Pancreas (tissue), 10 donors: ENCODE results near the gene DCAKD. TPM values are rescaled to one million over a fixed set of nuclear protein-coding genes. Genes with fewer than 3 reads are reported as not detected.

Source experiments
- ATAC-seq, 4 donors: fragments of 200-7000 bp; cut with Tn5 transposase; one replicate each; pipeline versions ENCODE4 v1.8.0 to v1.9.1; 2020; ENCODE audit warnings: mild to moderate bottlenecking in 4 of 4, moderate library complexity in 4 of 4
- DNase-seq, 6 donors: peaks; one replicate each; pipeline ENCODE4 v3.0.0-alpha.2; 2020
- FAIRE-seq: peaks from 2 replicates; lab custom pipeline; 2012; peaks lifted over from hg19 to GRCh38; lab: Jason Lieb, UNC
- H3K27ac ChIP-seq, 4 donors: fragments of 200-600 bp; sonication (generic); 1 replicate in 3 of 4; 2 replicates in 1 of 4; pipeline versions ENCODE4 v1.5.0 to v1.8.0; 2020
- H3K27me3 ChIP-seq, 4 donors: fragments of 200-600 bp; one replicate each; pipeline ENCODE4 v1.8.0; 2021
- H3K36me3 ChIP-seq, 3 donors: fragments of 200-600 bp; sonication (generic) in 1 of 3; one replicate each; pipeline versions ENCODE4 v1.5.0 to v1.8.0; 2020 to 2021
- H3K4me1 ChIP-seq, 3 donors: fragments of 200-600 bp; one replicate each; pipeline ENCODE4 v1.8.0; 2021
- H3K4me3 ChIP-seq, 4 donors: fragments of 200-600 bp; sonication (generic) in 2 of 4; one replicate each; pipeline versions ENCODE4 v1.5.0 to v1.8.0; 2020 to 2021
- H3K9me3 ChIP-seq, 4 donors: fragments of 200-600 bp; one replicate each; pipeline ENCODE4 v1.8.0; 2021
- WGBS, 2 donors: extraction: QIAGEN DNeasy Blood & Tissue Kit; methylation state at CpG; one replicate each; pipeline ENCODE4 v1.1.7; 2013; 5-methylcytosine and 5-hydroxymethylcytosine counted together
- intact Hi-C, 3 donors: fragments of 100-400 bp; cut with DNase I; formaldehyde crosslinking; loops; one replicate each; pipeline versions ENCODE4 v1.11.1 to v1.14.2; 2022
- polyA plus RNA-seq, 2 donors: library from polyadenylated mRNA; stranded (reverse); fragments of 200-250 nt; gene quantifications; one replicate each; pipeline ENCODE4 v1.2.3, GENCODE V29; 2013
- total RNA-seq, 6 donors: library from RNA; stranded (reverse); fragmentation: NEBNext Ultra II Directional in 4 of 6; extraction: Animal tissue kit (Norgen Biotek cat#: 25700) in 4 of 6; gene quantifications; one replicate each; pipeline versions ENCODE4 v1.2.1 to v1.2.4, GENCODE V29; 2021 to 2023
- TF ChIP-seq, protein P1 (sequence below), 4 donors: fragments of 200-600 bp; sonication (generic) in 3 of 4; IDR thresholded peaks; one replicate each; pipeline versions ENCODE4 v1.5.0 to v1.8.0; 2021; ENCODE audit warnings: antibody characterized with exemption in 4 of 4
- donor health status: healthy with polysubstance abuse.
- donor health status: DM: no; HTN: no; CAD: no; lungs with moderate emphysema.
- donor health status: DM: no; HTN: no; CAD: no.
- donor health status: control.
- donor health status: control.
- donor health status: Bipolar disorder and iron deficiency.
- donor health status: DM: yes; HTN: yes; CAD: no.
- donor health status: DM: no; HTN: no; CAD: no.
- donor health status: DM: no; HTN: no; CAD: no.
- donor health status: DM: yes; HTN: yes; CAD: no.

DCAKD gene
- total and polyA plus RNA-seq, 8 donors: 9.3 to 19.2 (median 12.1) TPM

GRCh38 chr17:44988044-44988942 is 63.1 kb downstream of the DCAKD start:
- 23 to 27% methylated on average over 34 of the region's 34 CpGs for WGBS, 2 donors
- peak overlapping the region in 1 of 4 donors; percentile 8 for H3K27ac ChIP-seq
- no peak overlapping the region for H3K4me3 ChIP-seq
- TF ChIP-seq, protein P1, sequence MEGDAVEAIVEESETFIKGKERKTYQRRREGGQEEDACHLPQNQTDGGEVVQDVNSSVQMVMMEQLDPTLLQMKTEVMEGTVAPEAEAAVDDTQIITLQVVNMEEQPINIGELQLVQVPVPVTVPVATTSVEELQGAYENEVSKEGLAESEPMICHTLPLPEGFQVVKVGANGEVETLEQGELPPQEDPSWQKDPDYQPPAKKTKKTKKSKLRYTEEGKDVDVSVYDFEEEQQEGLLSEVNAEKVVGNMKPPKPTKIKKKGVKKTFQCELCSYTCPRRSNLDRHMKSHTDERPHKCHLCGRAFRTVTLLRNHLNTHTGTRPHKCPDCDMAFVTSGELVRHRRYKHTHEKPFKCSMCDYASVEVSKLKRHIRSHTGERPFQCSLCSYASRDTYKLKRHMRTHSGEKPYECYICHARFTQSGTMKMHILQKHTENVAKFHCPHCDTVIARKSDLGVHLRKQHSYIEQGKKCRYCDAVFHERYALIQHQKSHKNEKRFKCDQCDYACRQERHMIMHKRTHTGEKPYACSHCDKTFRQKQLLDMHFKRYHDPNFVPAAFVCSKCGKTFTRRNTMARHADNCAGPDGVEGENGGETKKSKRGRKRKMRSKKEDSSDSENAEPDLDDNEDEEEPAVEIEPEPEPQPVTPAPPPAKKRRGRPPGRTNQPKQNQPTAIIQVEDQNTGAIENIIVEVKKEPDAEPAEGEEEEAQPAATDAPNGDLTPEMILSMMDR (IDR thresholded peaks at IDR 0.05): no peak
- FAIRE-seq (no peak), ATAC-seq (peak; percentile 69 to 73 (median 70)), DNase-seq (no peak)
- intact Hi-C loops: no loop called here
- peaks cover 0 to 8% (median 0%) of the 10 kb centered on the region in 3 donors for H3K4me1 ChIP-seq
- no peaks in the 10 kb centered on the region for H3K27me3 ChIP-seq
- no peaks in the 10 kb centered on the region for H3K36me3 ChIP-seq
- H3K9me3 ChIP-seq: no peaks in the 10 kb centered on the region

DNA sequence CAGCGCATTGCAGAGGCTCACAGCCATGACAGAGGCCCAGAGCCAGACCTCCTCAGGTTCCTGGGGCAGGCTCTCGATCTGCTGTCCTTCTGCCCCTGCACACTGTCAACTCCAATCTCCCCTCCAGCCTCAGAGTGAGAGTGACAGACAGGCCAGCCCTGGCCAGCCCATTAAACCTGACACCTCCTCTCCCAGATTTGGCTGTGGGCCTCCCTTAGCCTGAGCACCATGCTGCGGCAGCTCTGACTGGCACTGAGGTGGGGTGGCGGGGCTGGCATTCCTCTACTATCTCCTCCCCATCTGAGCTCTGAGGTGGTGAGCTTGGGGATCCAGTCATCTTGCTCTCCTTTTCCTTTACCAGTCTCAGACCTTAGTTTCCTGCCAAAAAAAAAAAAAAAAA is 67.9 kb downstream of the DCAKD start:
- Histone ChIP-seq H3K9me3 (no peaks in the 10 kb centered on the region), H3K4me1 (peaks cover 0 to 8% (median 0%) of the 10 kb centered on the region in 3 donors), H3K27ac (no peak overlapping the region), H3K27me3 (no peaks in the 10 kb centered on the region), H3K4me3 (no peak overlapping the region), H3K36me3 (no peaks in the 10 kb centered on the region)
- ATAC-seq (no peak), DNase-seq (peak in 1 of 6 donors; percentile 26), FAIRE-seq (no peak)
- TF ChIP-seq, protein P1 (IDR thresholded peaks at IDR 0.05): no peak
- intact Hi-C loops: no loop called here
- WGBS, 2 donors: 61 to 67% methylated on average over 4 of the region's 4 CpGs

DNA sequence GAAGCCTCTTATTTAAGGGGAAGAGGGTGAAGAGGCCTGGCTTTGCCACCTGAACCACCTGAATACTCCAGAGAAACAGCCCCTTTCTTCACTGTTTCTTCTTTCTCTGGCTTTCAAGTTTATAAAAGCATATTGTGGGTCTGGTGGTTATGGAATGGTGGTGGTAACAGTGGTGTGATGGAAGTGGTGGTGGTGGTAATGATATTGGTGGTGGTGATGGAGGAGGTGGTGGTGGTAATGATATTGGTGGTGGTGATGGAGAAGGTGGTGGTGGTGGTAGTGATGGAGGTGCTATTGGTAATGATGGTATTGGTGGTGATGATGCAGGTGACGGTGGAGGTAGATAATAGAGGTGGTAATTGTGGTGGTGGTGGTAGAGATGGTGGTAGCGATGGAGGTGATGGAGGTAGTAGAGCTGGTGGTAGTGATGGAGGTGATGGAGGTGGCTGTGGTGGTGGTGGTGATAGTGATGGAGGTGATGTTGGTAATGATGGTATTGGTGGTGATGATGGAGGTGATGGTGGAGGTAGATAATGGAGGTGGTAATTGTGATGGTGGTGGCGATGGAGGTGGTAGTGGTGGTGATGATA is 69.2 kb downstream of the DCAKD start:
- Histone ChIP-seq H3K4me3 (no peak overlapping the region), H3K27me3 (no peaks in the 10 kb centered on the region), H3K36me3 (no peaks in the 10 kb centered on the region), H3K9me3 (no peaks in the 10 kb centered on the region), H3K27ac (peak overlapping the region in 2 of 4 donors; percentile 42 to 68), H3K4me1 (no peaks in the 10 kb centered on the region)
- intact Hi-C loops: no loop called here
- 90 to 93% methylated on average over 3 of the region's 3 CpGs for WGBS, 2 donors
- no peak for FAIRE-seq
- TF ChIP-seq, protein P1 (IDR thresholded peaks at IDR 0.05): no peak
- ATAC-seq: no peak
- DNase-seq: no peak

GRCh38 chr17:44981221-44981968 is 70.0 kb downstream of the DCAKD start:
- peak; percentile 55 to 77 (median 74) for ATAC-seq
- H3K27me3 ChIP-seq: no peaks in the 10 kb centered on the region
- TF ChIP-seq, protein P1 (IDR thresholded peaks at IDR 0.05): no peak
- no peak for DNase-seq
- peak overlapping the region in 3 of 4 donors; percentile 28 to 68 (median 42) for H3K27ac ChIP-seq
- no peaks in the 10 kb centered on the region for H3K36me3 ChIP-seq
- H3K4me1 ChIP-seq: no peaks in the 10 kb centered on the region
- 11 to 14% methylated on average over 12 of the region's 12 CpGs for WGBS, 2 donors
- intact Hi-C loops: no loop called here
- H3K9me3 ChIP-seq: no peaks in the 10 kb centered on the region
- H3K4me3 ChIP-seq: no peak overlapping the region
- FAIRE-seq: no peak
